GM13976 (cell line): ENCODE results near the gene SELENOM.
A peak's percentile ranks its signal among the peaks of the same experiment; 100 is the strongest.

ENCODE experiments used
- DNase-seq: peaks from one replicate; pipeline ENCODE4 v3.0.0; 2012; ENCODE audit warnings: low spot score
- in situ Hi-C: fragments of 300-500 bp; cut with MboI; formaldehyde crosslinking; loops from one replicate; pipeline ENCODE4 v1.12.0; 2022; ENCODE audit warnings: low sequenced_read_pairs, mixed read lengths, inconsistent platforms; ENCODE audit not compliant: unreplicated experiment
- TF ChIP-seq, protein P1 (sequence below): IDR thresholded peaks from 2 replicates; pipeline ENCODE4 v1.5.1; 2012; ENCODE audit warnings: borderline replicate concordance, mild to moderate bottlenecking; ENCODE audit not compliant: insufficient read depth; ENCODE audit errors: extremely low read depth, missing control alignments, control extremely low read depth

SELENOM gene

DNA sequence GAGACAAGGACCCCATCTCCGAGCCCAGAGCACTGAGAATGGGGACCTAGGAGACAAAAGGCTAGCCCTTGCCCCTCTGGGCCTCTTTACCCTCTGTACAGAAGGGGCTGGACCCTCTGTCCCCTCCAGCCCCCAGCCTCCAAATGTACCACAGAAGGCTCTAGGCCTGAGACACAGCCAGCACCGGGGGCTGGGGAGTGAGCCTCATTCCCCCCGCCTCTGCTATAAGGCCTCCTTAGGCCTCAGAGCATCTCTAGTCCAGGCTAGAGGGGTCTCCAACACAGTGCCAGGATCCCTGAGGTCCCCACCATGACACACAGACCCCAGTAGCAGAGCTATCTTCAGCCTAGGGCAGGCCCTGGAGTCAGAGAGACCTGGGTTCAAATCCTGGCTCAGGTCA is 21.4 kb downstream of the SELENOM start:
- DNase-seq = no peak
- in situ Hi-C loops = no loop called here
- TF ChIP-seq, protein P1, sequence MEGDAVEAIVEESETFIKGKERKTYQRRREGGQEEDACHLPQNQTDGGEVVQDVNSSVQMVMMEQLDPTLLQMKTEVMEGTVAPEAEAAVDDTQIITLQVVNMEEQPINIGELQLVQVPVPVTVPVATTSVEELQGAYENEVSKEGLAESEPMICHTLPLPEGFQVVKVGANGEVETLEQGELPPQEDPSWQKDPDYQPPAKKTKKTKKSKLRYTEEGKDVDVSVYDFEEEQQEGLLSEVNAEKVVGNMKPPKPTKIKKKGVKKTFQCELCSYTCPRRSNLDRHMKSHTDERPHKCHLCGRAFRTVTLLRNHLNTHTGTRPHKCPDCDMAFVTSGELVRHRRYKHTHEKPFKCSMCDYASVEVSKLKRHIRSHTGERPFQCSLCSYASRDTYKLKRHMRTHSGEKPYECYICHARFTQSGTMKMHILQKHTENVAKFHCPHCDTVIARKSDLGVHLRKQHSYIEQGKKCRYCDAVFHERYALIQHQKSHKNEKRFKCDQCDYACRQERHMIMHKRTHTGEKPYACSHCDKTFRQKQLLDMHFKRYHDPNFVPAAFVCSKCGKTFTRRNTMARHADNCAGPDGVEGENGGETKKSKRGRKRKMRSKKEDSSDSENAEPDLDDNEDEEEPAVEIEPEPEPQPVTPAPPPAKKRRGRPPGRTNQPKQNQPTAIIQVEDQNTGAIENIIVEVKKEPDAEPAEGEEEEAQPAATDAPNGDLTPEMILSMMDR = no peak

DNA sequence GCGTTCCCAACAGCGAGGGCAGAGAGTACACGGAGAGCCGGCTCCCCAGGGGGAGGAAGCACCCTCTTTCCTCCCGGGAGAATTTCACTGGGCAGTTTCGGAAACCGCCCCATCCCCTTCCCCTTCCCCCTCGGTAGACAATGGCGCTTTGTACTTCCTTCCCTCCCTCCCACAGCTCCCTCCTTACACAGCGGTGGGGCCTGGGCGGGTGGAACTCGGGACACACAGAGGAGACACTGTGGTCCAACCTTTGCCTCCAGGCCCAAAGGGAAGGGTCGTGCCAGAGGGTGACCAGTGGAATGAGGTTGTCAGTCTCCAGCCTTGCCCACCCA is 21.9 kb downstream of the SELENOM start:
- DNase-seq = no peak
- TF ChIP-seq, protein P1 = no peak
- in situ Hi-C loops = no loop called here

DNA sequence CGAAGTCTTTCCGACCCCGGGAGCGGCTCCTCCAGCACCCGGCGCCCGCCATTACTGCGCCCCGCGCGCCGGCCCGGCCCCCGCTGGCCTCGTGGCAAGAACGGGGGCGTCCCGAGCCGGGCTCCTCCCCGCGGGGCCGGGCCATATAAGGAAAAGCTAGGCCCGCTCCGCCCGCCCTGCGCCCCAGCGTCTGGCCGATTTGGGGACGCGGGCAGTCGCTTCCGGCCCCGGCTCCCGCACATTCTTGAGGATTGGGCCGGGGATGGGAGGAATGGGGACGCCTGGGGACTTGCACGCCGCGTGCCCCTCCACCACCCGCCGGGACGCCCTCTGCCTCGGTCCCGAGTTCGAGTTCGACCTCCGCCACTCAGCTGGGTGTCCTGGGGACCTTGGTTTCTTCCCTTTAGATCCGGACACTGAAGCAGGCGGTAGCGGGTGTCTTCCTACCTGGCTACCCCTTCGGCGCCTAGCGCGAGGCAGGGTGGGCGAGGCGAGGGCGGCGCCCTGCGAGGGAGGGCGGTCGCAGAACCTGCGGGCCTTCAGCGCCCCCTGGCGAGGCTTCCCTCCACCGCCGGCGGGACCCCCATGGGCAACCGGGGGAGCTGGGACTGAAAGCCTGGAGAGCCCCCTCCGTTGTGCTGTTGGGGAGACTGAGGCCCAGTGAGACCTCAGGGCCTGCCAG is 22.4 kb downstream of the SELENOM start:
- TF ChIP-seq, protein P1 = peak; percentile 90
- in situ Hi-C loops = no loop called here
- DNase-seq = peak; percentile 97

DNA sequence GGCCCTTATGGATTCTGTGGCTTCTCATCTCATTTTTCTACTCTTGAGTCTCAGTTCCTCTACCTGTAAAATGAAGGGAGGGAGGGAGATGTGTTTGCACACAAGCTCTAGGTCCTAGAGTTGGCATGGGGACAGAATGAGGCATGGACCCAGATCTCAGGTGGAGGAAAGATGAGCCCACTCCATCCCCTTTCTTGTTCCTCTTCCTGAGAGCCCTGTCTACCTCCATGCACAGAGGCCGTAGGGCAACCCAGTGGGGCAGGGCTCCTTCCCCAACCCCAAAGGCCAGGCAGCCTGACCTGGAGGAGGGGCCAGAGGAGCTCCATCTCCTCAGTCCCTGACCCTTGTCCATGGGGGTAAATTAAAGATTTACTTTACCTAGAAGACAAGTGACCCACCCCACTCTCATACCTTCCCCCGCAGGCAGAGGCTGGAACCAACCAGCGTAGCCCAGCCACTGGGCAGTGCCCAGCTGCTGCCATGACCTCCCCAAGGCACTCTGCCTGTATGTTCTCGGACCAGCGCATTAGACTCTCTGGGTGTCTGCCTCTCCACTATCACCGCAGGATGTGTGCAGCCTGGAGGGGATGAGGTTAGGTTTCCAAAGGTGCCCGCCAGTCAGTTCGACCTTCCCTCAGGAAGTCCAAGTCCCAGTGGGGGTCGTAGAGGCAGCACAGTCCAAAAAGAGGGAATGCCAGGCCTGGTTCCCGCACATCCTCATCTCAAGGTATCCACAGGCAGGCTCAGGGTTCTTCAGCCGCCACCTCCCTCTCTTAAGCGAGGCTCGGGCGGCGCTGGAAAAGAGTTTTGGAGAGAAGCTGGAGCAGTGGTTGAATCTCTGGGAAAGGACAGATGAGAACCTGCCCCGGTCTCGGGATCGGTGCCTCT is 23.2 kb downstream of the SELENOM start:
- in situ Hi-C loops = no loop called here
- DNase-seq = no peak
- TF ChIP-seq, protein P1 = no peak

DNA sequence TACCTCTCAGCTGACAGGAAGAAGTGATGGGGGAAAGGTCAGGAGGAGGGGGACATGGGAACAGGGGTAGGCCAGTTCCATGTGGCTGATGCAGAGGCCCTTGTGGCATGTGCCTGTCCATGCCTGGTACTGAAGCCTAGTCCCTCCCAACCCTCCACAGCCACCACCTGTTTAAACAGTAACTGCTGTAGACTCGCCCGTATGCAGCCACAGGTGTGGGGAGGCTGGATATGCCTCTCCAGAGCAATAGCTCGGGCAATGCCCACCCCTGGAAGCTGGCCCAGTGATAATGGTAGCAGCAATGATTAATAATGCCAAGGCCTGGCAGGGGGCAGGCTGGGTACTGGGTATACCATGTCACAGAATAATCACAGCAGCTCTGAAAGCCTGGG is 24.0 kb downstream of the SELENOM start:
- in situ Hi-C loops = no loop called here
- DNase-seq = no peak

DNA sequence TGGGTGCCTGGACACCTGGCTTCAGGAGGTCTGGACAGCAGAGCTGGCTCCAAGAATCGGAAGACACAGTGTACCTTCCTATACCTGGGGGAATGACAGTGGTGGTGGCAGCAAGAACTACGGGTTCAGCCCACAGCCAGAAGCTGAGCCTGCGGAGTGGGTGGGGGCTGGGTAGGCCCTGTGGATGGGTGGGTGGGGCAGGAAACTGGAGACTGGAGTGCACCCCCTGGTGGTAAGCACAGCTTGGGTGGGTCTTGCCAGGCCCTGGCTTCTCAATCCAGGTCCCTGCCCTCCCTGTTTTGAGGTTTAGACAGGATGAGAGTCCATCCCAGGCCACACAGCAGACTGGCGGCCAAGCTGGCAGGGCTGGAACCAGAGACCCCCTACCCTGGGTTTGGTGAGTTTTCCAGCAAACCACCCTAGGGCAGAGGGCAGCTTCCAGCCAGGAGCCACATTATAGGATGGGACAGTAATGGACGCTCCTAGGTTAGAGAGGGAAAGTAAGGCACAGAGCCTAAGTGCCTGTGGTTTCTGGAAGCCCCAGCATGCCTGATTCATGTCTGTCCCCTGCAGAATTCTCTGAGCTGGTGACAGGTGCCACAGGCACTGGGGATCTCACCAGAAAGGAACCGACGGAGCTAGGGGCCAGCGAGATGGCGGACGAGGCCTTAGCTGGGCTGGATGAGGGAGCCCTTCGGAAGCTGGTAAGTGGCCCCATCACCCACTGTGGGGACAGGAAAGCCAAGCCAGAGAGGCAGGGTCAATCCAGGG is 24.6 kb downstream of the SELENOM start:
- in situ Hi-C loops = no loop called here
- no peak for DNase-seq
- TF ChIP-seq, protein P1 = peak; percentile 33

More for the DNA sequence above, 24.0 kb downstream of the SELENOM start:
- TF ChIP-seq, protein P1 = no peak
